GM19239 (cell line): ENCODE results near the gene DKKL1.

Experiments used
- DNase-seq: peaks from one replicate; pipeline ENCODE4 v3.0.0; 2011; ENCODE audit warnings: low spot score; ENCODE audit not compliant: insufficient read length
- FAIRE-seq: peaks from 2 replicates; lab custom pipeline; 2011; peaks lifted over from hg19 to GRCh38; lab: Jason Lieb, UNC

DKKL1 gene

DNA sequence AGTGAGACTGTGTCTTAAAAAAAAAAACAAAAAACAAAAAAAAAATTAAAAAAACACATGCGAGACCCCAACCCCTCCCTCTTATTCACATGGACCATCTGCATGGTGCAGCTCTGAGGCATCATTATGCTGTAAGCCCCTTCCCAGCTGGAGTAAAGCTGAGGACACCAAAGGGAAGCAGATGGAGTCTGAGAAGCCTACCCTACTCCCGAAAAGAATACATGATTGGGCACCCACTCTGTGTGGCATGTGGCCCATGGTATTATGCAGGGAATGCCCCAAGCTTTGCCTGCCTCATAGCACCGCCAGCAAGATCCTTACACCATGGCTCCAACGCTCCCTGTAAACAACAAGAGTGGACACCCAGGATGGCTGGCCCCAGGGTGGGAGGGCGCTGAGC, 54.8 kb downstream of the DKKL1 start:
- no peak for DNase-seq
- no peak for FAIRE-seq

DNA sequence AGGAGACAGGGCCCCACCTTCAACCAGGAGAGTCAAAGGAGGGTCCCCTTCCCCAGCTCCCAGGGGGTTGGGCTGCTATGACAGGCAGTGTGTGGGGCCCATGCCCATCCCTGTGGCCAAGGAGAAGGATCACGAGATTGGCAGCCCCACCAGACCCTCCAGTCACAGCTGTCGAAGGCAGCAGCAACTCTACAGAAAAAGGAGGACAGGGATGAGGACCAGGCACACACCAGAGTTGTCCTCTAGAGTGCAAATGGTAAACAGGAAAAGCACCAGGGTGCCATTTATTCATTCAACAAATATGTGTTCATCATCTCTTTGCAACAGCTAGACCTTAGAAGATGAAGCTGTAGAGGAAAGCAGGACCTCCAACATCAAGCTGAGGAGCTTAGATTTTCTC, 55.5 kb downstream of the DKKL1 start:
- FAIRE-seq = no peak
- DNase-seq = no peak

- DNase-seq (no peak), FAIRE-seq (no peak)
Measured at GRCh38 chr19:49420227-49420626, 56.5 kb downstream of the DKKL1 start.

GRCh38 chr19:49421039-49421877, 57.6 kb downstream of the DKKL1 start:
- FAIRE-seq (no peak), DNase-seq (no peak)

- DNase-seq = no peak
- no peak for FAIRE-seq
Measured at GRCh38 chr19:49421878-49422202, 58.2 kb downstream of the DKKL1 start.

- no peak for DNase-seq
- FAIRE-seq = no peak
Measured at GRCh38 chr19:49422407-49423070, 58.9 kb downstream of the DKKL1 start.

DNA sequence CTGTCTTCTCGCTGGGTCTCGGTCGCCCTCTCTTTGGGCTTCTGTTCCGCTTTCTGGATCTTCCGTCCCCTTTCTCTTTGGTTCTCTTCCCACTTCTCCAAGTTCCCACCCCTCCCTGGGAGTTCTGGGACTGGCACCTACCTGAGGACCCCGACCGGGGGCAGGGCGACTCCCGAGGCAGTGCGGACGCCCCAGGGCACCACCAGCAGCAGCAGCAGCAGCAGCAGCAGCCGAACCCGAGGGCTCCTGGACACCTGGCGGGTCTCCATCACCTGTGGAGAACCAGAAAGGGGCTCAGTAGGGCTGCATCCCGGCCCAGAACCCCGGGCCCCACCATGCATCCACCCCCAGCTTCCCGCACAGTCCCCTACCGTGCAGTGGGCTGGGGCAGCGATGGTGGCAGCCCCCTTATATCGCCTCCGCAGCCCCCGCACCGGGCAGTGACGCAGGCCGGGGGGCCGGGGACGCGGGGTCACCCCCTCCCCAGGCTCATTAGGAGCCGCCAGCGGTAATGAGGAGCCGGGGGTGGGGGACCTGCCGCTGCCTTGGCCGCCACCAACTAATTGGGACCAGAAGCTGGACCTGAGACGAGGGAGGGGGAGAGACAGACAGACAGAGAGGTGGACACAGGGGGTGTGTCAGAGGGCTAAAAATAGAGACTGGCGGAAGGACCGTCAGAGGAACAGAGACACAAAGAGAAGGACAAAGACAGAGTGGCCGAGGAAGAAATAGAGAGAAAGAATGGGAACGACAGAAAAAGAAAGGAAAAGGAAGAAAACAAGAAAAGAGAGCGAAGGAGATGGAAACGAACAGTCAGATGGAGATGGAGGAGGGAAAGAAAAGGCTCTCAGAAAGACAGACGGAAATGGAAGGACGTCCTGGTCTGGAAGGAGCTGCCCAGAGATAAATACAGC, 59.7 kb downstream of the DKKL1 start, which contains the start of gene PTH2:
Gene PTH2, minus strand, starts transcription at position 371 of the 914 bp plus-strand sequence. Its CDS starts 102 bp downstream, at position 269.
- FAIRE-seq = no peak
- DNase-seq = no peak

DNA sequence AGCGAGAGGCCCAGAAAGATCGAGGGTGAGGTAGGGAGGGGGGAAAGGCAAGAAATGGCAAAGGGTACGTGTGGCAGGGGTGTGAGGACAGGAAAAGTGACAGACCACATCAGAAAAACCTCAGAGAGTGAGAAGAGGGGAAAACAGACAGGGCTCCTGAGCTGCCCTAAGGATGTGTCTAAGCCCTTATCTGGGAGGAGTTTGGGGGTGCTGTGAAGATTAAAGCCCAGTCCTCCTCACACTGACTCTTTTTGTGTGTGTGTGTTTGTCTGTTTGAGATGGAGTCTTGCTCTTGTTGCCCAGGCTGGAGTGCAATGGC, 60.3 kb downstream of the DKKL1 start:
- DNase-seq (no peak), FAIRE-seq (no peak)
